Posterior cingulate gyrus (tissue), 11 donors: ENCODE data around the gene CDC42BPB.

Experiments
- DNase-seq, 10 donors: peaks; one replicate each; pipeline versions ENCODE4 v3.0.0 to v3.0.0-alpha.2; 2020 to 2021; ENCODE audit warnings: mixed read lengths in 3 of 10
- intact Hi-C: fragments of 100-400 bp; cut with DNase I; formaldehyde crosslinking; loops from one replicate; pipeline ENCODE4 v1.15.1; 2023

CDC42BPB gene

GRCh38 chr14:102925646-102926045, 131.7 kb downstream of the CDC42BPB start:
- peak in 3 of 10 donors; percentile 35 to 68 (median 49) for DNase-seq
- intact Hi-C loops, result no loop called here

DNA sequence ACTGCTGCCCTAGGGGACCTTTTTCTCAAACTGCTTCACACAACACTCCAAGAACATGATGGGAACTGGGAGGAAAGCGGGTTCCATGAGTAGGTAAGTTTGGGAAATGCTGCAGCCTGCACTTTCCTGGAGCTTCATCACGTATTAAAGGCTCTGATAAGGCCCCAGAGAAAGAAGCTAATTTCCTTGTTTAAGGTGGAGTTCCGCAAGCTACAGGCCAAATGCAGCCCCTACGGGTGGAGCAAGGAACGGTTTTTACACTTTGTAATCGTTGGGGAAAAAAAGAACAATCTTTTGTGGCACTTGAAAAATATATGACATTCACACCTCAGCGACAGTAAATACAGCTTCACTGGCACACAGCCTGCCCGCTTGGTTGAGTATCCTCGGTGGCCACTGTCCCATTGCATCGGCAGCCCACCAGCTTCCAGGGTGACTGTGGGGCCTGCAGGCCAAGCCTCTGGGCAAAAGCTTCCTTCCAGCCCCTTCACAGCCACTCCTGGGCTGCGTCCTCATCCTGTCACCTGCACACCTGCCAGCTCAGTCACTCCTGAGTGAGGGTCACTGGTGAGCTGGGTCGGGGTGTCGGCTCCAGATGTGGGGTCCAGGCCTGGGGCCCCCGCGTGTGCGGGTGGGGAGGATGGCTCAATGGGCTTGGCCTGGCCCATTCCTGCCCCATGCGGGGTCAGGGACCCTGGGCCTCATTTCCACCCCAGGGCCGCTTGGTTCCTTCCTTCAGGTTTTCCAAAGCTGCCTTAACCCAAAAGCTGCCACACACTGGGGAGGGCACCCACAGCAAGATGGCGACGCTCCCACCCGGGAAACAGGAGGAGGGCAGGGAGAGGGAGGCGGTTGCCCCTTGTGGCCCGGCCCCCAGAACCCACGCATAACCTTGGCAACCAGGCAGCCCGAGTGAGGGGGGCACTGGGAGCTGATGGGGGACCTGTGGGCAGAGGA, 132.4 kb downstream of the CDC42BPB start:
- peak in 3 of 10 donors; percentile 56 to 65 (median 60) for DNase-seq
- intact Hi-C loops, result no loop called here

GRCh38 chr14:102923925-102924486, 133.3 kb downstream of the CDC42BPB start:
- intact Hi-C loops, result no loop called here
- DNase-seq, result peak in 3 of 10 donors; percentile 45 to 67 (median 65)

DNA sequence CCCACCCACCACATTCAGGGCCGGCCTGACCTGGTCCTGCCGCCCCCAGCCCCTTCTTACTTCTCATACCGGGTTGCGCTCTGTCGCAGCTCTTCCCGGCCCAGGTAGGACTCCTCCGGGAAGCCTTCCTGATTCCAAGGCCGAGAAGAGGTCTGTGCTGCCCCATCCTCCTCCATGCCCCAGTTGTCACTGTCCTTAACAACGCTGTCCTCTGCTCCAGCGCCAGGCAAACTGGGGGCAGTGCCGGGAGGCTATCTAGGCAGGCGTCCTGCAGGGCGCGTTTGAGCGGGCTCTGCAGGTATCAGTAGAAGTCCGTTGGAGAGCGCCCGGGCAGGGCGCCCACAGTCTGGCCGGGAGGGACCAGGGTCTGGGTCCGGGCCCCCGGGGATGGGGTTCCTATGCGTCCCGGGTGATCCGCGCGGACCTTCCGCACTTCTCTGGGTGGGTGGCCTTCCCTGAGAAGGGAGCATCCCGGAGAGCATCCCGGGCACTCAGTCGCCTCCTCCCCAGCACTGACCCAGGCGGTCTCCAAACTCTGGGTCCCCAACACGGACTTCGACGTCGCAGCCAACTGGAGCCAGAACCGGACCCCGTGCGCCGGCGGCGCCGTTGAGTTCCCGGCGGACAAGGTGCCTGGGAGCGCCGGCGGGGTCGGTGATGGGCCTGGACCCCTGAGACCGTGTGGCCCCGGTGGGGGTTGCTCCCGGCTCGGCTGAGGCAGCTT, 134.0 kb downstream of the CDC42BPB start:
- DNase-seq, result peak in 2 of 10 donors; percentile 68 to 78
- intact Hi-C loops, result no loop called here

- peak in 3 of 10 donors; percentile 20 to 81 (median 67) for DNase-seq
- intact Hi-C loops, result no loop called here
Observed at GRCh38 chr14:102922490-102923200, 134.7 kb downstream of the CDC42BPB start, which contains the start of gene AMN. Gene AMN, plus strand, starts transcription at chr14:102922663. Its CDS starts 26 bp downstream, at chr14:102922689.

GRCh38 chr14:102920998-102921304, 136.4 kb downstream of the CDC42BPB start:
- intact Hi-C loops, result no loop called here
- DNase-seq, result no peak

DNA sequence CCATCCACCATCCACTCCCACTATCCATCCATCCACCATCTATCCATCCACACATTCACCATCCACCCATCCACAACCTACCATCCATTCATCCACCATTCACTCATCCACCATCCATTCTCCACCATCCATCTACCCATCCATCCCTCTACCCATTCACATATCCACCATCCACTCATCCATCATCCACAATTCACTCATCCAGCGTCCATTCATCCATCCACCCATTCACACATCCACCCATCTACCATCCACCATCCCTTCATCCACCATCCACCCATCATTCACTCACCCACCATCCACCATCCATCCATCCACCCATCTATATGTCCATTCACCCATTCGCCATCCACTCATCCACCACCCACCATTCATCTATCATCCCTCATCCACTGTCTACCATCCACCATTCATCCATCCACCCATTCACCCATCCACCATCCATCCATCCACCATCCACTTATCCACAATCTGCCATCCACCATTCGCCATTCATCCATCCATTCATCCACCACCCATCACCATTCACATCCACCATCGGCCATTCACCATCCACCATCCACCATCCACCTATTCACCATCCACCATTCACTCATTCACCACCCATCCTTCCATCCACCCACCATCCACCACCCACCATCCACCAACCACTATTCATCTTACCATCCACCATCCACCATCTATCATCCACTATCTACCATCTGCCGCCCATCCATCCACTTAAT, 136.9 kb downstream of the CDC42BPB start:
- intact Hi-C loops, result no loop called here
- peak in 1 of 10 donors; percentile 4 for DNase-seq

- DNase-seq, result no peak
- intact Hi-C loops, result loop anchor here (10.0 kb wide), 1 partner anchor 144 kb away; the partner anchor contains the start of gene TRAF3
Observed at GRCh38 chr14:102918438-102918837, 138.9 kb downstream of the CDC42BPB start.

DNA sequence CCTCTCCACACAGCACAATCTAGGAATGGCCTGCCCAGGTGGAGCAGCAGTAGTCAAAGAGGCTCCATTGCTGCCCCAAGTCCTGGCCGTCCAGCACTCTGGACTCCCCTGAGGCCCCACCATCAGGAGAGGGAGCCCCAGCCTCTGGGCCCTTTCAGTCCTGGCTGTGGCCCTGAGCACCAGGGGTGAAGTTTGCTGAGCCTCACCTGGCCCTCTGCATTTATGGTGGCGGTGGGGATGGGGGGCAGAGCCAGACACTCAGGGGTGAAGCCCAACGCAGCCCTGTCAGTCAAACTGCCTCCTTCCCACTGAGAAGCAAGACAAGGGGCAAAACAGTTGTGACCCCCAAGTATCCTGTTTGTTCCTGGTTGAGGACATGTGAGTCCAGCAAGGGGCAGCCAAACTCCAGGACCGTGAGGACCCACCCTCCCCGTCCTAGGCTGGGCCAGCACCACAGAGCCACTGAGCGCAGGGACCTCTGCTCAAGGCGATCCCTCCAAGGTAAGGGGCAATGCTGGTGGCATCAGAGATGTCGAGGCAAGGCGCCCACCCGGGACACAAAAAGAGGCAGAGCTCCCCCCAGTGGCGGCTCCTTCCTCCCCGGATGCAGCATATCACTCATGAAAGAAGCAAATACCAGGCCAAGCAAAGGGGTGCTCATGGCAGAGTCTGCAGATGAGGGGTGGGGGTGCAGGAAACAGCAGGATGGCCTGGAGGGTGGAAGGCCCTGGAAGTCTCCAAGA, 139.7 kb downstream of the CDC42BPB start:
- peak in 8 of 10 donors; percentile 52 to 94 (median 60) for DNase-seq
- intact Hi-C loops, result loop anchor here (2.0 to 10.0 kb wide), 2 partner anchors 143 to 223 kb away; partner anchors contain the start of gene TRAF3

DNA sequence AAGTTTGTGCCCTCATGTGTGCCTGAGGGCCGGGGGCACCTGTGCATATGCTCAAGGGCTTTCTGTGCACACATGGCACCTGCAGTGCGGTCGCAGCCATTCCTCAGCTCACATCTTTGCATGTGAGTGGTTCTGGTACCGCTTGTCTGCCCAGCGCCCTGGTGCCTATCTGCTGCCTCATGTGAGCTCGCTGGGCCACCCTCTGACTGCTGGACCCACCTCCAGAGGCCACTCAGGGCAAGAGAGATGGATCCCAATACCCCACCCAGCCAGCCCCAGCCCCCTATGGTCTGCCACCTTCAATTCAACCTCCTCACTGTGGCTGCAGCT, 140.3 kb downstream of the CDC42BPB start:
- peak in 3 of 10 donors; percentile 65 to 82 (median 77) for DNase-seq
- intact Hi-C loops, result loop anchor here (2.0 to 10.0 kb wide), 2 partner anchors 142 to 222 kb away; partner anchors contain the start of gene TRAF3

- intact Hi-C loops, result loop anchor here (2.0 to 10.0 kb wide), 2 partner anchors 142 to 222 kb away; partner anchors contain the start of gene TRAF3
- DNase-seq, result peak in 3 of 10 donors; percentile 56 to 84 (median 79)
Observed at GRCh38 chr14:102916347-102917055, 140.8 kb downstream of the CDC42BPB start.

DNA sequence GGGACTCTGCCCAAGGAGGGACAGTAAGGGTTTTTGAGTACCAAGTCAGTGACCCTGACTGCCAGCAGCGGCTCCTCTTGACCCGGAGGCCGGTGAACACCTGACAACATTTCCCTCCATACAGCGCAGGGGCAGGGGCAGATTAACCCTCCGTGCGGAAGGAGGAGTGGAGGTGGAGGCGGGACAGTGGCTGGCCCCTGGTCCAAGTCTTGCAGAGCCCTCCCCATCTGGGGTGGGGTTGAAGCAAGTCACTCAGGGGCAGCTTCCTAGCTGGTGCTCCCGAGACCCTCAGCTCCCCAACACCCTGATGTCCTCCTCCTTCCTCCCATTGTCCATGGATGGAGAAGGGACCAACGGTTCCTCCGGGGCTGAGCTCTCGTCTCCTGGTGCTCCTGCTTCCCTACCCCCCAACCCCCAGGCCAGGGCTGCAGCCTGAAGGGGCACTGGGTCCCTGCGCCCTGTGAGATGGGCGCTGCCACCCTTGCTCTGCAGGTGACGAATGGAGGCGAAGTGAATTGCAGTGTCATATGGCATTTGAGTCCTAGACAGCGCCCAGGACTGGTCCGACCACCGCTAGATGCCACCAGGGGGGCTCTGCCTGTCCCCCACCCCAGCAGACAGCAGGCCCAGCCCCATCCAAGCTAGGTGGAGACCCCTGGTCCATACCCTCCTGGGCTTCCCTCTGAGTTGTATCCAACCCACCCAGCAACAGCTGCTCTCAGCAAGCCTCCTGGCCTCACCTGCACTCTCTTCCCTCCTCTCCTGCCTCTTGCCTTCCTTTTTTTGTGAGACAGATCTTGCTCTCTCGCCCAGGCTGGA, 141.8 kb downstream of the CDC42BPB start:
- DNase-seq, result peak in 3 of 10 donors; percentile 61 to 72 (median 62)
- intact Hi-C loops, result loop anchor here (2.0 to 10.0 kb wide), 2 partner anchors 141 to 221 kb away; partner anchors contain the start of gene TRAF3

GRCh38 chr14:102914474-102915291, 142.7 kb downstream of the CDC42BPB start:
- peak in 3 of 10 donors; percentile 55 to 79 (median 79) for DNase-seq
- intact Hi-C loops, result loop anchor here (10.0 kb wide), 1 partner anchor 140 kb away; the partner anchor contains the start of gene TRAF3

GRCh38 chr14:102913341-102914211, 143.8 kb downstream of the CDC42BPB start:
- intact Hi-C loops, result loop anchor here (10.0 kb wide), 1 partner anchor 139 kb away; the partner anchor contains the start of gene TRAF3
- DNase-seq, result peak in 3 of 10 donors; percentile 65 to 84 (median 68)
